ENCODE data around the gene ENTPD1. TPM values are rescaled to one million over a fixed set of nuclear protein-coding genes. Genes with fewer than 3 reads are reported as not detected.
A peak's percentile ranks its signal among the peaks of the same experiment; 100 is the strongest.

The ENTPD1 gene
- total RNA-seq, 2 experiments from 2014 or later = 4.4 to 4.6 TPM

DNA sequence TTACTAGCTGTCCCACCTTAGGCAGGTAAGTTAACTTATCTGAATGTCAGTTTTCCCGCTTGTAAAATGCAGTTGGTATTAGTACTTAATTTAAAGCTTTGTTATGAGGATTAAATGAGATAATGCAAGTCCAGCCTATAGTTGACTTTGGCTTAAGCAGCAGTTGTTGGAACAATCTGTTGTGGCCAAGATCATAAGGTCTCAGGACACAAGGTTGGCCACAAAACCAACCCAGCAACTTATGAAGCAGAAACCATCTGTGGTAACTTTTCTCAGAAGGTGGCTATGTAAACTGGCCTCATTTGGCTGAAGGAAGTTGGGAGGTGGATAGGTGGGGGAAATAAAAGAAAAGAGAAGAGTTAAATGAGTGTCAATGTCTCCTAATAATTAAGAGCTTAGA lies 29.4 kb downstream of the ENTPD1 start:
- intact Hi-C loops (cut with micrococcal nuclease) = no loop called here
- TF ChIP-seq, protein P1, sequence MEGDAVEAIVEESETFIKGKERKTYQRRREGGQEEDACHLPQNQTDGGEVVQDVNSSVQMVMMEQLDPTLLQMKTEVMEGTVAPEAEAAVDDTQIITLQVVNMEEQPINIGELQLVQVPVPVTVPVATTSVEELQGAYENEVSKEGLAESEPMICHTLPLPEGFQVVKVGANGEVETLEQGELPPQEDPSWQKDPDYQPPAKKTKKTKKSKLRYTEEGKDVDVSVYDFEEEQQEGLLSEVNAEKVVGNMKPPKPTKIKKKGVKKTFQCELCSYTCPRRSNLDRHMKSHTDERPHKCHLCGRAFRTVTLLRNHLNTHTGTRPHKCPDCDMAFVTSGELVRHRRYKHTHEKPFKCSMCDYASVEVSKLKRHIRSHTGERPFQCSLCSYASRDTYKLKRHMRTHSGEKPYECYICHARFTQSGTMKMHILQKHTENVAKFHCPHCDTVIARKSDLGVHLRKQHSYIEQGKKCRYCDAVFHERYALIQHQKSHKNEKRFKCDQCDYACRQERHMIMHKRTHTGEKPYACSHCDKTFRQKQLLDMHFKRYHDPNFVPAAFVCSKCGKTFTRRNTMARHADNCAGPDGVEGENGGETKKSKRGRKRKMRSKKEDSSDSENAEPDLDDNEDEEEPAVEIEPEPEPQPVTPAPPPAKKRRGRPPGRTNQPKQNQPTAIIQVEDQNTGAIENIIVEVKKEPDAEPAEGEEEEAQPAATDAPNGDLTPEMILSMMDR (IDR thresholded peaks at IDR 0.05) = no peak
- Mint-ChIP-seq H3K36me3 (ENCODE audit: low read depth) (no peaks in the 10 kb centered on the region), H3K4me1 (ENCODE audit: low read depth) (peaks cover 5% of the 10 kb centered on the region), H3K4me3 (no peak overlapping the region), H3K27me3 (peaks cover 14% of the 10 kb centered on the region), H3K27ac (peak overlapping the region; percentile 1), H3K9me3 (no peaks in the 10 kb centered on the region)
- CTCF ChIA-PET = interaction anchor here (1.9 kb wide), 1 partner anchor 92 kb away, joined by 5 read pairs; the partner anchor contains the start of gene TCTN3
- ATAC-seq (no peak), DNase-seq (no peak)
- POLR2A ChIA-PET = no interaction called here

DNA sequence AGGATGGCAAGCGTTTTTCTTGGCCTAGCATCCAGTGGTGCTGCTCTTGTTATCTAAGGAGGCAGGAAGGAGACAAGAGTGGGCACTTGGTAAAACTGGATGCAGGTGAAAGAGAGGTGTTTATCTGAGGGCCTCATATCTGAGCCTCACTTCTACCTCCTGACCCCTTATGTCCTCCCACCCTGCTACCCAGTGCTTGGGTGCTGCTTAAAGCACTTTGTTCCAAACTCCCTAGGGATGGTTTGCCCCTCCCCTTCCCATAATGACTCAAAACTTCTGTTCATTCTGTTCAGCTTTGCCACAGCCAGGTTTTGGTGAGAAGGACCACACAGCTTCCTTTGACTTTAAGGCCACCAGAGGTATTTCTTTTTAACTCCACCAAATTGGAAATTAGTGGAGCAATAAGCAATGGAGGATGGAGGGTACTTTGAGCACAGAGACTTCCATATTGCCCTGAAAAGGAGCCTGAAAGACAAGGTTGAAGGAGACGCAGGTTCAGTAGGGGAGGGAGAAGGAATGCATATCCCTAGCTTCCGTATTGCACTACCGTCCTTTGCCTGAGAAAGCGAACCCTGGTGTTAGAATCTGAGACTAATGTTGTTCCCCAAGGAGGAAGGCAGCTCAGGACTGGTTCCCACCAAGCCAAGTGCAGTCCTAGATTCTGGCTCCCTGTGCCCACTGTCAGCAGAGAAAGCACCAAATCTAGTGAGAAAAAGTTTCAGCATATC lies 30.1 kb downstream of the ENTPD1 start:
- ChIA-PET POLR2A (no interaction called here), CTCF (interaction anchor here (1.4 to 1.9 kb wide), 2 partner anchors 55 to 92 kb away, joined by 4 to 5 read pairs; partner anchors contain the start of gene TCTN3)
- intact Hi-C loops (cut with micrococcal nuclease) = no loop called here
- H3K9me3 Mint-ChIP-seq = no peaks in the 10 kb centered on the region
- peaks cover 6% of the 10 kb centered on the region for H3K4me1 Mint-ChIP-seq (ENCODE audit: low read depth)
- no peak overlapping the region for H3K4me3 Mint-ChIP-seq
- peaks cover 8% of the 10 kb centered on the region for H3K27me3 Mint-ChIP-seq
- peak overlapping the region; percentile 1 for H3K27ac Mint-ChIP-seq
- H3K36me3 Mint-ChIP-seq (ENCODE audit: low read depth) = no peaks in the 10 kb centered on the region
- ATAC-seq (no peak), DNase-seq (no peak)
- TF ChIP-seq, protein P1 (IDR thresholded peaks at IDR 0.05) = no peak

DNA sequence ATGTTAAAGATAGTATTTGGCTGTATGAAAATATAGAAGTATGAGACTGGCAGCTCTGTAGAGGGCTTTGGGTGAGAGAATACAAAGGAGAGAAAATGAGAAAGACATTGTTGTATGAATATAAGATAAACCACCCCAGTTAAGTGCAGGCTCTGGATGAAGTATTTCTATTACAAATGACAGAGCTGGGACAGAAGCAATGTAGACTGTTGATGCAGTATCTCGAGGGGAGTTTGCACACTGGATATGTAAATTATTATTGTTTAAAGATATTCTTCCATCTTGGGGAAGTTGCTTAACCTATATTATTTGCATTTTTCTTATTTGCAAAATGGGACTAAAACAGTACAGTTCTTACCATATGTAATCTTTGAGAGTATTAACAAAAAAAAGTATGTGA lies 31.5 kb downstream of the ENTPD1 start:
- Mint-ChIP-seq H3K27me3 (peaks cover 2% of the 10 kb centered on the region), H3K4me1 (ENCODE audit: low read depth) (peaks cover 18% of the 10 kb centered on the region), H3K27ac (no peak overlapping the region), H3K36me3 (ENCODE audit: low read depth) (no peaks in the 10 kb centered on the region), H3K4me3 (no peak overlapping the region), H3K9me3 (no peaks in the 10 kb centered on the region)
- ChIA-PET CTCF (interaction anchor here (1.4 kb wide), 1 partner anchor 54 kb away, joined by 4 read pairs; no protein-coding TSS in a partner anchor), POLR2A (no interaction called here)
- ATAC-seq (no peak), DNase-seq (no peak)
- intact Hi-C loops (cut with micrococcal nuclease) = no loop called here
- TF ChIP-seq, protein P1 (IDR thresholded peaks at IDR 0.05) = no peak

DNA sequence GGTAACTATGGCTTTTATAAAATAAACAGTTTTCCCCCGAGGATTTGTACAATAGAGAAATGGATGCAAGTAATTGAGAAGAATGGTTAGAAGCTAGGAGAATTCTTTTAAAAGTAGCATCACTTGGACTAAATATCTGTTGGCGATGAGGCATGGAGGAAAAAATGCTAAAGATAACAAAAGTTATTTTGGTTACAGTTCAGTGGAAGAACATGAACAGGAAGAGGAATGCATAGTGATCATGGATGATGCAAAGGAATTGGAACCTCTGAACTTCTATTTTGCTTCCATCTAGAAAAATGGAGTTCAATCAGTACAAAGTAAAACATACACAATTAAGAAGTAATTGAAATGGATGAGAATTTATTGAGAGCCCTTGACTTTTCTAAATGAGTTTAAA lies 32.9 kb downstream of the ENTPD1 start:
- ATAC-seq (no peak), DNase-seq (no peak)
- no peak overlapping the region for H3K27ac Mint-ChIP-seq
- ChIA-PET POLR2A (interaction anchor here (0.6 to 1.0 kb wide), 3 partner anchors 10 to 1663 kb away, joined by 3 read pairs; no protein-coding TSS in a partner anchor), CTCF (interaction anchor here (3.5 kb wide), 1 partner anchor 95 kb away, joined by 11 read pairs; the partner anchor contains the start of gene TCTN3)
- no peak overlapping the region for H3K4me3 Mint-ChIP-seq
- TF ChIP-seq, protein P1 (IDR thresholded peaks at IDR 0.05) = no peak
- H3K9me3 Mint-ChIP-seq = no peaks in the 10 kb centered on the region
- no peaks in the 10 kb centered on the region for H3K36me3 Mint-ChIP-seq (ENCODE audit: low read depth)
- peaks cover 25% of the 10 kb centered on the region for H3K4me1 Mint-ChIP-seq (ENCODE audit: low read depth)
- H3K27me3 Mint-ChIP-seq = peaks cover 2% of the 10 kb centered on the region
- intact Hi-C loops (cut with micrococcal nuclease) = no loop called here

DNA sequence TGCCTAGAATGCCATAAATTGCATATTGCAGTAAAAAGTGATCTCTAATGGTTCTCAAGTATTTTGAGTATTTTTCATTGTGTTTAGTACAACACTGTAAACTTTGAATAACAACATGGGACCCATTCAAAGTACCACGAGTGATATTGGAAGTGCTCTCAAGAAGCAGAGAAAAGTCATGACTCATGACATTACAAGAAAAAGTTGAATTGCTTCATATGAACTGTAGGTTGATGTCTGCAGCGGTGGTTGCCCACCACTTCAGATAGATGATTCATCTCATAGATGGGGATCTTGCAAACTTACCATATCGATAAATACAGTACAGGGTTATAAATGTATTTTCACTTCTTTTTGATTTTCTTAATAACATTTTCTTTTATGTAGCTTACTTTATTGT lies 33.9 kb downstream of the ENTPD1 start:
- CTCF ChIA-PET = interaction anchor here (3.5 kb wide), 1 partner anchor 96 kb away, joined by 11 read pairs; the partner anchor contains the start of gene TCTN3
- TF ChIP-seq, protein P1 (IDR thresholded peaks at IDR 0.05) = no peak
- Mint-ChIP-seq H3K4me1 (ENCODE audit: low read depth) (peaks cover 25% of the 10 kb centered on the region), H3K27ac (no peak overlapping the region), H3K9me3 (no peaks in the 10 kb centered on the region), H3K4me3 (no peak overlapping the region), H3K27me3 (peaks cover 2% of the 10 kb centered on the region), H3K36me3 (ENCODE audit: low read depth) (no peaks in the 10 kb centered on the region)
- intact Hi-C loops (cut with micrococcal nuclease) = no loop called here
- ATAC-seq (peak; percentile 48), DNase-seq (peak; percentile 48)
- POLR2A ChIA-PET = no interaction called here
